Measurements from ENCODE around the gene PPP1R3G. TPM values are rescaled to one million over a fixed set of nuclear protein-coding genes. Genes with fewer than 3 reads are reported as not detected.
A peak's percentile ranks its signal among the peaks of the same experiment; 100 is the strongest.

PPP1R3G gene
- total and polyA plus RNA-seq, 2 donors (not counting 1 experiment from before 2014, with no cell fraction given): 0.72 to 3.3 TPM

- Histone ChIP-seq H3K9ac (ENCODE audit: insufficient read depth, low read length) (no peak overlapping the region), H3K4me2 (ENCODE audit: extremely low read depth, insufficient read depth, low read length) (no peak overlapping the region), H3K27ac (ENCODE audit: insufficient read depth, low read length) (no peak overlapping the region), H3K27me3 (ENCODE audit: control insufficient read depth, insufficient read depth, low read length) (no peaks in the 10 kb centered on the region), H3K4me1 (ENCODE audit: control insufficient read depth, extremely low read depth, insufficient read depth, low read length) (peaks cover 6% of the 10 kb centered on the region), H3K79me2 (ENCODE audit: control insufficient read depth, insufficient read depth, low read length) (no peaks in the 10 kb centered on the region), H4K20me1 (ENCODE audit: control insufficient read depth, extremely low read depth, insufficient read depth, low read length) (no peaks in the 10 kb centered on the region), H3K36me3 (ENCODE audit: control insufficient read depth, insufficient read depth, low read length) (no peaks in the 10 kb centered on the region), H3K4me3 (replicated peaks in 1 of 4; ENCODE audit: control extremely low read depth in 1 of 4, insufficient read depth in 1 of 4, low read depth in 3 of 4, low read length in 4 of 4) (no peak overlapping the region), H2AFZ (ENCODE audit: low read length) (no peak overlapping the region), H3K9me3 (ENCODE audit: control insufficient read depth, insufficient read depth, low read depth, low read length) (no peaks in the 10 kb centered on the region)
- peak in 1 of 2 donors; percentile 80 for DNase-seq (ENCODE audit: low read depth in 2 of 2)
- TF ChIP-seq CTCF (conservative IDR thresholded peaks at IDR 0.05 in 1 of 2, IDR thresholded peaks at IDR 0.05 in 1 of 2; ENCODE audit: low read depth in 1 of 2, low read length in 2 of 2) (no peak), EZH2 (IDR thresholded peaks at IDR 0.05; ENCODE audit: low read length, missing control alignments) (no peak)
Measured at GRCh38 chr6:5126214-5126613, 41.1 kb downstream of the PPP1R3G start.

GRCh38 chr6:5127106-5127687, 42.1 kb downstream of the PPP1R3G start:
- Histone ChIP-seq H3K36me3 (ENCODE audit: control insufficient read depth, insufficient read depth, low read length) (no peaks in the 10 kb centered on the region), H3K79me2 (ENCODE audit: control insufficient read depth, insufficient read depth, low read length) (no peaks in the 10 kb centered on the region), H3K9ac (ENCODE audit: insufficient read depth, low read length) (no peak overlapping the region), H4K20me1 (ENCODE audit: control insufficient read depth, extremely low read depth, insufficient read depth, low read length) (no peaks in the 10 kb centered on the region), H3K4me1 (ENCODE audit: control insufficient read depth, extremely low read depth, insufficient read depth, low read length) (peaks cover 6% of the 10 kb centered on the region), H3K4me3 (replicated peaks in 1 of 4; ENCODE audit: control extremely low read depth in 1 of 4, insufficient read depth in 1 of 4, low read depth in 3 of 4, low read length in 4 of 4) (no peak overlapping the region), H3K9me3 (ENCODE audit: control insufficient read depth, insufficient read depth, low read depth, low read length) (no peaks in the 10 kb centered on the region), H3K27ac (ENCODE audit: insufficient read depth, low read length) (no peak overlapping the region), H3K27me3 (ENCODE audit: control insufficient read depth, insufficient read depth, low read length) (no peaks in the 10 kb centered on the region), H3K4me2 (ENCODE audit: extremely low read depth, insufficient read depth, low read length) (no peak overlapping the region), H2AFZ (ENCODE audit: low read length) (no peak overlapping the region)
- no peak for DNase-seq (ENCODE audit: low read depth in 2 of 2)
- TF ChIP-seq CTCF (conservative IDR thresholded peaks at IDR 0.05 in 1 of 2, IDR thresholded peaks at IDR 0.05 in 1 of 2; ENCODE audit: low read depth in 1 of 2, low read length in 2 of 2): no peak
- no peak for TF ChIP-seq EZH2 (IDR thresholded peaks at IDR 0.05; ENCODE audit: low read length, missing control alignments)

- H3K27ac ChIP-seq (ENCODE audit: insufficient read depth, low read length): no peak overlapping the region
- TF ChIP-seq EZH2 (IDR thresholded peaks at IDR 0.05; ENCODE audit: low read length, missing control alignments) (no peak), CTCF (conservative IDR thresholded peaks at IDR 0.05 in 1 of 2, IDR thresholded peaks at IDR 0.05 in 1 of 2; ENCODE audit: low read depth in 1 of 2, low read length in 2 of 2) (no peak)
- no peak overlapping the region for H3K9ac ChIP-seq (ENCODE audit: insufficient read depth, low read length)
- H3K79me2 ChIP-seq (ENCODE audit: control insufficient read depth, insufficient read depth, low read length): no peaks in the 10 kb centered on the region
- no peak overlapping the region for H3K4me2 ChIP-seq (ENCODE audit: extremely low read depth, insufficient read depth, low read length)
- H3K27me3 ChIP-seq (ENCODE audit: control insufficient read depth, insufficient read depth, low read length): no peaks in the 10 kb centered on the region
- DNase-seq (ENCODE audit: low read depth in 2 of 2): no peak
- H3K4me1 ChIP-seq (ENCODE audit: control insufficient read depth, extremely low read depth, insufficient read depth, low read length): peaks cover 12% of the 10 kb centered on the region
- H2AFZ ChIP-seq (ENCODE audit: low read length): no peak overlapping the region
- H4K20me1 ChIP-seq (ENCODE audit: control insufficient read depth, extremely low read depth, insufficient read depth, low read length): no peaks in the 10 kb centered on the region
- no peak overlapping the region for H3K4me3 ChIP-seq (replicated peaks in 1 of 4; ENCODE audit: control extremely low read depth in 1 of 4, insufficient read depth in 1 of 4, low read depth in 3 of 4, low read length in 4 of 4)
- H3K36me3 ChIP-seq (ENCODE audit: control insufficient read depth, insufficient read depth, low read length): no peaks in the 10 kb centered on the region
- H3K9me3 ChIP-seq (ENCODE audit: control insufficient read depth, insufficient read depth, low read depth, low read length): no peaks in the 10 kb centered on the region
Measured at GRCh38 chr6:5128351-5128750, 43.2 kb downstream of the PPP1R3G start.

All from fibroblast of lung (primary cell).